Transverse colon (tissue), 4 donors: ENCODE data around the gene ADAM12. TPM values are rescaled to one million over a fixed set of nuclear protein-coding genes. Genes with fewer than 3 reads are reported as not detected.

Source experiments
- DNase-seq: peaks from one replicate; pipeline ENCODE4 v3.0.0-alpha.2; 2019
- H3K27ac ChIP-seq, 4 donors: fragments of 200-600 bp; sonication (generic); 2 replicates each; pipeline ENCODE4 v1.5.1; 2016 to 2018; ENCODE audit warnings: inconsistent platforms in 4 of 4
- H3K27me3 ChIP-seq: fragments of 200-600 bp; sonication (generic); 2 replicates; pipeline ENCODE4 v1.5.1; 2017; ENCODE audit warnings: inconsistent platforms
- H3K36me3 ChIP-seq, 4 donors: fragments of 200-600 bp; sonication (generic); 2 replicates each; pipeline ENCODE4 v1.5.1; 2017 to 2019; ENCODE audit warnings: inconsistent platforms in 4 of 4
- H3K4me1 ChIP-seq, 4 donors: fragments of 200-600 bp; sonication (generic); 2 replicates each; pipeline ENCODE4 v1.5.1; 2017 to 2020; ENCODE audit warnings: inconsistent platforms in 4 of 4
- H3K4me3 ChIP-seq, 4 donors: fragments of 200-600 bp; sonication (generic); 1 replicate in 1 of 4; 2 replicates in 3 of 4; pipeline versions ENCODE4 v1.5.1 to v1.6.1; 2017 to 2019; ENCODE audit warnings: inconsistent platforms in 4 of 4
- H3K9me3 ChIP-seq, 2 donors: fragments of 200-600 bp; sonication (generic); 2 replicates each; pipeline ENCODE4 v1.5.1; 2017 to 2019; ENCODE audit warnings: inconsistent platforms in 2 of 2
- EP300 ChIP-seq: sonication (generic); formaldehyde crosslinking; IDR thresholded peaks from one replicate; pipeline ENCODE4 v1.6.1; 2017; ENCODE audit warnings: antibody characterized with exemption, low read depth
- POLR2A ChIP-seq: fragments of 450-650 bp; IDR thresholded peaks from one replicate; pipeline ENCODE4 v1.6.1; 2016; ENCODE audit warnings: antibody characterized with exemption, mild to moderate bottlenecking, moderate library complexity
- POLR2AphosphoS5 ChIP-seq, 3 donors: sonication (generic); formaldehyde crosslinking; IDR thresholded peaks; one replicate each; pipeline ENCODE4 v1.6.1; 2016; ENCODE audit warnings: antibody characterized with exemption in 3 of 3
- WGBS, 2 donors: methylation state at CpG; one replicate each; pipeline ENCODE4 v1.1.5; 2018; ENCODE audit warnings: low coverage in 1 of 2; 5-methylcytosine and 5-hydroxymethylcytosine counted together
- in situ Hi-C, 4 donors: fragments of 200-750 bp; cut with MboI; loops; one replicate each; pipeline versions ENCODE4 v1.15.0 to v1.15.1; 2017; ENCODE audit warnings: low sequenced_read_pairs in 3 of 4, low pct_ligation_motif_present in 1 of 4, low pct_unique_long_range_greater_than_20kb in 1 of 4
- intact Hi-C: fragments of 100-400 bp; cut with DNase I; formaldehyde crosslinking; loops from one replicate; pipeline ENCODE4 v1.15.1; 2023; ENCODE audit warnings: low total_unique reads
- total RNA-seq, 4 donors: library from RNA; depleted of rRNA; stranded (reverse); fragments of >200 nt; gene quantifications; one replicate each; pipeline ENCODE4 v1.1.0, GENCODE V29; 2016
- TF ChIP-seq, protein P1 (sequence below), 5 experiments: fragments of 200-600 bp in 3 of 5; fragments of 450-650 bp in 2 of 5; sonication (generic) in 3 of 5; IDR thresholded peaks; 1 replicate in 2 of 5; 2 replicates in 3 of 5; pipeline ENCODE4 v1.5.1; 2016 to 2017; ENCODE audit warnings: antibody characterized with exemption in 5 of 5, inconsistent platforms in 3 of 5, mild to moderate bottlenecking in 2 of 5, moderate library complexity in 1 of 5

Gene ADAM12
- total RNA-seq, 4 donors from 2014 or later = 0.14 to 2.2 (median 1.1) TPM; not detected in 1

DNA sequence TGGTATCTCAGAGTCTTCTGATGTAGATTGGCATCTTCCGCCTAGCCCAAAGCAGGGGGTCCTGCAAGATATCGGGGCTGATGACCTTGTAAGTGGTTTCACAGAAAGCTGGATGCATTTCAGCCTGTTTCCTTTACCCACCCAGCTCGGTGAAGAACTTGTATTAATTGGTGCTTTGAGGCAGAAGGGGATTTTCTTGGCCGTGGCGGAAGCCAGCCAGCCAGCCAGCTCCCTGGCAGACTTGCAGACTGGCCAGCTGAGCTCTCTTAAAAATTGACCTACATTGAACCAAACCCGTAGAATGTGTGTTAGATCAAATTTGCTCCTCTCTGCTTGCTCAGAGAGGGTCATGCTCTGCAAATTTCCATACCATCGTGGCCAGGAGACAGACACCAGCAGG lies 218.4 kb downstream of the ADAM12 start:
- WGBS, 2 donors = 67 to 100% methylated on average over 1 to 7 of the region's 7 CpGs
- no peak for DNase-seq
- H3K9me3 ChIP-seq = no peaks in the 10 kb centered on the region
- H3K27me3 ChIP-seq = no peaks in the 10 kb centered on the region
- intact Hi-C loops (no loop called here), in situ Hi-C loops (no loop called here)
- TF ChIP-seq POLR2A = no peak
- TF ChIP-seq POLR2AphosphoS5 (IDR thresholded peaks at IDR 0.05) = no peak
- no peak for TF ChIP-seq EP300
- TF ChIP-seq, protein P1, sequence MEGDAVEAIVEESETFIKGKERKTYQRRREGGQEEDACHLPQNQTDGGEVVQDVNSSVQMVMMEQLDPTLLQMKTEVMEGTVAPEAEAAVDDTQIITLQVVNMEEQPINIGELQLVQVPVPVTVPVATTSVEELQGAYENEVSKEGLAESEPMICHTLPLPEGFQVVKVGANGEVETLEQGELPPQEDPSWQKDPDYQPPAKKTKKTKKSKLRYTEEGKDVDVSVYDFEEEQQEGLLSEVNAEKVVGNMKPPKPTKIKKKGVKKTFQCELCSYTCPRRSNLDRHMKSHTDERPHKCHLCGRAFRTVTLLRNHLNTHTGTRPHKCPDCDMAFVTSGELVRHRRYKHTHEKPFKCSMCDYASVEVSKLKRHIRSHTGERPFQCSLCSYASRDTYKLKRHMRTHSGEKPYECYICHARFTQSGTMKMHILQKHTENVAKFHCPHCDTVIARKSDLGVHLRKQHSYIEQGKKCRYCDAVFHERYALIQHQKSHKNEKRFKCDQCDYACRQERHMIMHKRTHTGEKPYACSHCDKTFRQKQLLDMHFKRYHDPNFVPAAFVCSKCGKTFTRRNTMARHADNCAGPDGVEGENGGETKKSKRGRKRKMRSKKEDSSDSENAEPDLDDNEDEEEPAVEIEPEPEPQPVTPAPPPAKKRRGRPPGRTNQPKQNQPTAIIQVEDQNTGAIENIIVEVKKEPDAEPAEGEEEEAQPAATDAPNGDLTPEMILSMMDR (IDR thresholded peaks at IDR 0.05) = no peak
- H3K27ac ChIP-seq = no peak overlapping the region
- no peaks in the 10 kb centered on the region for H3K4me1 ChIP-seq
- no peaks in the 10 kb centered on the region for H3K36me3 ChIP-seq
- H3K4me3 ChIP-seq = no peak overlapping the region

DNA sequence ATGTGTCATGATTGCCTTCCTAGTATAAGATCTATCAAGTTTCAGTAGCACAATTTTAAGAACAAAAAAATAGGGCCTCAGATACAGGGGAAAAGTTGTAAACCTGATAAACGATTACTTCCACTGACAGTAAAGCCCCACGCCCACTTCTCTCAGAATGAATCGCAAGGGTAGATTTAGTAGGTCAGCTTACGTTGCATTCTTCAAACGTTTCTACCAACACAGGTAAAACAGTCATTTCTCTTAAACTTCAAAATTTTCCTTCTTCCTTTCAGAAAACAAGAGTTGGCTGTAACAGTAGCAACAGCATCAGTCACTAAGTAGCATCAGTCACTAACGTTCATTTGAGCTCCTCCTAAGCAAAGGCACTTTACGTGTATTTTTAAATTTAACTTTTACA lies 221.5 kb downstream of the ADAM12 start:
- 70 to 78% methylated on average over 7 of the region's 7 CpGs for WGBS, 2 donors
- no peaks in the 10 kb centered on the region for H3K4me1 ChIP-seq
- H3K4me3 ChIP-seq = no peak overlapping the region
- intact Hi-C loops = no loop called here
- no peaks in the 10 kb centered on the region for H3K9me3 ChIP-seq
- H3K27ac ChIP-seq = no peak overlapping the region
- no peaks in the 10 kb centered on the region for H3K36me3 ChIP-seq
- no peaks in the 10 kb centered on the region for H3K27me3 ChIP-seq
- in situ Hi-C loops = no loop called here
- no peak for DNase-seq
- TF ChIP-seq POLR2A (no peak), EP300 (no peak), POLR2AphosphoS5 (IDR thresholded peaks at IDR 0.05) (no peak)
- TF ChIP-seq, protein P1 (IDR thresholded peaks at IDR 0.05) = no peak

DNA sequence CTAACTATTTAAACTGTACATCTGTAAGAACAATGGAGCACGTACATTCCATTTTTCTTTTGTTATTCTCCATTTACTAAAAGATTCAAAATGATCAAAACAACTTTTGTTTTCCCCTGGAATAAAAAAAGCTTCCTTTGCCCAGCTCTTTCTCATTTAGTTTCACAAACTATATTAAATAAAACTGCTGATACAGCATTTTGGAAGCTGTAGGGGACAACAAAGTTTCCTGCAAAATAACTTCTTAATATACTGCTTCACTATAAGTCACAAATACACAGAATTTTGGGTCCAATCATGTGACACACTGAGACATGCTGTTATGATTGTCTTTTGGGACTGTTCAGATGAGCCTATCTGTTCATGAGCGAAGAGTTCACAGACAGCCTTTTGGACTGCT lies 222.4 kb downstream of the ADAM12 start:
- in situ Hi-C loops = no loop called here

DNA sequence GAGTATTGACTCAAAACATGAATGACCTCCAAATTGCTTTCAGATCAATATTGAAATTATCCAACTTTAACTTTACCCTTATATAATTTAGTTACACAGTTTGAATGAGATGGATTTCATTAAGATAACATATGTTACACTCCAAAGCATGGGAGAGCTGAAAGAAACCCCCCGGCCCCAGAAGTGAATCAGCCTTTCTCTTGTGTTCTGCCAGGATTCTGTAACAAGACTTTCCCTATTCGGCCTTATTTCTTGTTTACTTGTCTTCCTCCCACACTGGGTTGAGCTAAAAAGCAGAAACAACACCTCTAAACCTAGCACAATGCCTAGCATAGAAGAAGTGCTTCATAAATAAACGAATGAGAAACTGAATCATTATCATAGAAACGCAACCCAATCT lies 224.8 kb downstream of the ADAM12 start:
- intact Hi-C loops (no loop called here), in situ Hi-C loops (no loop called here)
- H3K36me3 ChIP-seq = no peaks in the 10 kb centered on the region
- no peak overlapping the region for H3K27ac ChIP-seq
- no peak overlapping the region for H3K4me3 ChIP-seq
- no peaks in the 10 kb centered on the region for H3K4me1 ChIP-seq
- no peaks in the 10 kb centered on the region for H3K9me3 ChIP-seq
- no peaks in the 10 kb centered on the region for H3K27me3 ChIP-seq
- no peak for DNase-seq
- TF ChIP-seq, protein P1 (IDR thresholded peaks at IDR 0.05) = no peak
- no peak for TF ChIP-seq POLR2AphosphoS5 (IDR thresholded peaks at IDR 0.05)
- TF ChIP-seq EP300 = no peak
- no peak for TF ChIP-seq POLR2A
- 80 to 81% methylated on average over 4 of the region's 4 CpGs for WGBS, 2 donors

More for the DNA sequence above, 222.4 kb downstream of the ADAM12 start:
- no peaks in the 10 kb centered on the region for H3K36me3 ChIP-seq
- no peaks in the 10 kb centered on the region for H3K27me3 ChIP-seq
- intact Hi-C loops = no loop called here
- no peaks in the 10 kb centered on the region for H3K4me1 ChIP-seq
- 63 to 83% methylated on average over 1 to 2 of the region's 2 CpGs for WGBS, 2 donors
- H3K9me3 ChIP-seq = no peaks in the 10 kb centered on the region
- no peak overlapping the region for H3K4me3 ChIP-seq
- no peak for TF ChIP-seq EP300
- TF ChIP-seq POLR2AphosphoS5 (IDR thresholded peaks at IDR 0.05) = no peak
- TF ChIP-seq, protein P1 (IDR thresholded peaks at IDR 0.05) = no peak
- no peak for TF ChIP-seq POLR2A
- no peak overlapping the region for H3K27ac ChIP-seq
- no peak for DNase-seq
